SIG-M5 treated with dmso at 0.1 percent for 504 hours (cell line): ENCODE data around the gene ACTA1.
"Not testable (repeated sequence)": the region's sequence is repeated elsewhere in the genome, so short reads cannot be mapped to it uniquely, and the experiment has no call there.

Experiments
- DNase-seq: peaks from one replicate; lab custom pipeline; 2025; ENCODE audit not compliant: unreplicated experiment; lab: John Stamatoyannopoulos, UW

Gene ACTA1

DNA sequence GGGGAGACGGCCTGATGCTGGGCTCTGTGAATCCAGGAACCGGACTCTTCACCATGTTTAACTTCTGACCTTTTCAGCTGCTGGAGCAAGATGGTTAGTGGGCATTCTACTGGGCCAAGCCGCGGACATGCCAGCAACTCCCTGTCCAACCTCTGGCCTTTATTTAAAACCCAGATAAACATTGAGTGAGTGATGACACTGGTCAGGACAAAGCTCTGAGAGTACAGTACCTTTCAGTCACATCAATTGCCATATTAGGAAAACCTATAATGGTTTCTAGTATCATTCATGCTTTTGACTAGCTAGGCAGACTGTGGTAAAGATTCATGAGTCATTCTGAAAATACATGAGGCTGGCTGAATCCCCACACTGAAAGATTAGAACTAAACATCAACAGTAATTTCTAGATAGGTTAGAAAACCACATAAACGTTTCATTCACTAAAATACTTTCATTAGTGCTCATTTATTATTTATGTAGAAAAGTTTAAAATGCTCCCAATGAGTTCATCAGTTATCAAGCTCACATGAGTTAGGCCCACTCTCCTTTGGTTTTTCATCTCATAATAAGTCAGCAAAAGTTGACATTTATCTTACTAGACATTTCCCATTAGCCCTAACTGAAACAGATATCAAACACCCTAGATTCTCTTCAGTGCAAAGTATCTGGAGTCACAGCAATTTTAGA lies 7.1 kb upstream of the ACTA1 start:
- no peak for DNase-seq

DNA sequence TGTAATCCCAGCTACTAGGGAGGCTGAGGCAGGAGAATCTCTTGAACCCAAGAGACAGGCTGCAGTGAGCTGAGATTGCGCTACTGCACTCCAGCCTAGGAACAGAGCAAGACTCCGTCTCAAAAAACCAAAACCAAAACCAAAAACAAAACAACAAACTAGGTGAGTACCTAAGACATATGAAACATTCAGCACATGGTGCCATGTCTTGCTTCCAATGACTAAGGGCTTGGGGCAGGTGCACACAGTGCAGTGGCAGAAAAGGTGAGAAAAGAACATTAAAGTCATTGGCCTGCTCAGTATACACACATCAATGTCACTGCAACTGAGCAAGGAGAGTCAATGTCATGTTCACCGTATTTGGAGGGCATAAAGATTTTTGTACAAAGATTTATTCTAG lies 4.1 kb upstream of the ACTA1 start:
- DNase-seq = no peak

GRCh38 chr1:229437443-229437842 lies 3.5 kb upstream of the ACTA1 start:
- no peak for DNase-seq

GRCh38 chr1:229436201-229436600 lies 2.3 kb upstream of the ACTA1 start:
- no peak for DNase-seq

DNA sequence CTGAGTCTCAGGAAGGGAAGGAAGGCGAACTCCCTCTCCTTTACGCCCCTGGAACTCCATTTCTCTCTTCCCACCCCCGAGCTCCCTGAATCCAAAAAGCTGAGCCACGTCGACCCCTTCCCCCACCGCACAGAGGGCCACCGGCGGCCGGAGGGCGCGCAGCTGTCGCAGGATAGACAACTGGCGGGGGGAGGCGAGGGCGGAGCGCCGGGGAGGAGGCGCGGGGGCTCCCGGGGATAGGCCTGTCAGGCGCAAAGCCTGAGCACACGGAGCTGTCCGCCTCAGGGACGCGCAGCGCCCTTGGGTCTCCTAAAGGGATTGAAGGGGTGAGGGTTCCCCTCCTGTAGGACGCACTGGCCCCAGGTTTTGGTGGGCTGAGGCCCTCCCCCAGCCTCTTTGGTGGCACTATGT lies 752 bp upstream of the ACTA1 start:
- DNase-seq = no peak

DNA sequence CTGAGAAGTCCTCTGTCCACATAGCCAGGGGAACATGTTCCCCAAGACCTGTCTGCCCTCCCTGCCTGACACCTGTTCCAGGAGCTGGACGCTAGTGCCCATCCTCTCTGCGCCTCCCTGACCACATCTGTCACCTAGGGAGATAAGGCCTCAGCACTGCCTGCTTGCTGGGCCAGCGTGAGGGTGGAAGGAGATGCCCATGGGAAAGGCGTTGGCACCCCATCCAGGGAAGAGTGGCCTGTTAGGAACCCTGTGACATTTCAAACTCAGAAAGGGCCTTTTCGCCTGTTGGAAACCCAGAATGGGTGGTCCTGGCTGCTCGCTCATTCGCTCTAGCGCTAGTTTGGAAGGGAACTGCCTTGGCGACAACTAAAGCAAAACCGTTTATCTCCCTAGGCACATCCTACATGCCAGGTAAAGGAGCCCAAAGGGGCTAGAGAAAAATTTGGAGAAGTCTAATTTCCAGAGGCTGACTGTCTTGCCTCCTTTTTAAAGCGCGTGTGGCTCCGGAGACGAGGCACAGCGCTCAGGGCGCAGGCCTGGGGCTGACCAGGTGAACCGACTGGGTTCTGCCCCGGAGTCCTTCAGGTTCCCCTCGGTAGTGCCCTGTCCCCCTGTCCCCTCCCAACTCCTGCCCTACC lies 410 bp downstream of the ACTA1 start:
- no peak for DNase-seq

DNA sequence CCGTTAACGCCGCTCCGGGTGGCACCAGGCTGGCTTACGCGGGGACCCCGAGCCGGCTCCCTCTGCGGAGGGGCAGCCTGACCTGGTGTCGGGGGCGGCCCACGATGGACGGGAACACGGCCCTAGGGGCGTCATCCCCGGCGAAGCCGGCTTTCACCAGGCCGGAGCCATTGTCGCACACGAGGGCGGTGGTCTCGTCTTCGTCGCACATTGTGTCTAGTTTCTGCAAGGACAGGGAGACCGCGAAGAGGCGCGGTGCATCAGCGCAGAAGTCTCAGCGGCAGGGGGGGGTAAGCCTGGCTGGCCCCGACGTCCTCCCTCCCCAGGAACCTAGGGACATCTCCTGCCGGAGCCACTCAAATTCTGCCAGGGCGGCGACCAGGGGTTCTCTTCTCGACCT lies 989 bp downstream of the ACTA1 start:
- no peak for DNase-seq

- no peak for DNase-seq
These were observed 1.8 kb downstream of the ACTA1 start for GRCh38 chr1:229432116-229432461.

DNA sequence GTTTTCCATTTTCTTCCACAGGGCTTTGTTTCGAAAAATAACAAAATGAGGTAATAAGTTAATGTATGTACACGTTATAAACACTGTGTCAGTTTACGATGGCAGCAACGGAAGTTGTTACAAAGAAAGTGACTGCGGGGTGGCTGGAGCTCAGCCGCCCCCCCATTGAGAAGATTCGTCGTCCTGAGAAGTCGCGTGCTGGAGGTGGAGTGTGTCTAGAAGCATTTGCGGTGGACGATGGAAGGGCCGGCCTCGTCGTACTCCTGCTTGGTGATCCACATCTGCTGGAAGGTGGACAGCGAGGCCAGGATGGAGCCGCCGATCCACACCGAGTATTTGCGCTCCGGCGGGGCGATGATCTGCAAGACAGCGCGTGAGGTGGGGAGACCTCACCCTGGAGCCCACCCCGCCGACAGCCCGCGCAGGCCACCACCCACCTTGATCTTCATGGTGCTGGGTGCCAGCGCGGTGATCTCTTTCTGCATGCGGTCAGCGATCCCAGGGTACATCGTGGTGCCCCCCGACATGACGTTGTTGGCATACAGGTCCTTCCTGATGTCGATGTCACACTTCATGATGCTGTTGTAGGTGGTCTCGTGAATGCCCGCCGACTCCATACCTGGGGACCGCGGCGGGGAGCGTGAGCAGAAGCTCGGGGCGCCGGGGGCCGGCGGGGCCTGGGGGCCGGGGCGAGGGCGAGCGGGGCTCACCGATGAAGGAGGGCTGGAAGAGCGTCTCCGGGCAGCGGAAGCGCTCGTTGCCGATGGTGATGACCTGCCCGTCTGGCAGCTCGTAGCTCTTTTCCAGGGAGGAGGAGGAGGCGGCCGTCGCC lies 2.4 kb downstream of the ACTA1 start:
- no peak for DNase-seq

DNA sequence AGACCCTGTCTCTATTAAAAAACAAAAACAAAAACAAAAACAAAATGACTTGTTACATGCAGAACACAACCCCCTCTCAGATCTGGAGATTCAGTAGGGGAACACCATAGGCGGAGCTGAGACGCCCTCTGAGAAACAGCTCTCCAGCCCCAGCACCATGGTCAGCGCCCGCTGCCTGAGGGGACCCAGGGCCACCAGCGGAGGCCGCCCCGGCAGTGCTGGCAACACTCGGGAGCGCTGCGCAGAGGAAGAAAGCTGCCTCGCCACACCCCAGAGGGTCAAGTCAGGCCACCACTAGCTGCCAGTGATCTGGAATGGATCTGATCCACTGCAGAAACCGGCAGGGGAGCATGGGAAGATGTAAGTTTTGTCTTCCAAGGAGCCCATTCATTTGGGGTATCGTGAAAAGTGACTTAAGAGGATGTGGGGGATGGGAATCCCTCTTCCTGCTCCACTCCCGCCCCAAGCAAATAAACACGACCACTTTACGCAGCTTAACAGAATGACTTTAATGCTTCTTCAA lies 3.1 kb downstream of the ACTA1 start:
- peak; percentile 44 for DNase-seq

DNA sequence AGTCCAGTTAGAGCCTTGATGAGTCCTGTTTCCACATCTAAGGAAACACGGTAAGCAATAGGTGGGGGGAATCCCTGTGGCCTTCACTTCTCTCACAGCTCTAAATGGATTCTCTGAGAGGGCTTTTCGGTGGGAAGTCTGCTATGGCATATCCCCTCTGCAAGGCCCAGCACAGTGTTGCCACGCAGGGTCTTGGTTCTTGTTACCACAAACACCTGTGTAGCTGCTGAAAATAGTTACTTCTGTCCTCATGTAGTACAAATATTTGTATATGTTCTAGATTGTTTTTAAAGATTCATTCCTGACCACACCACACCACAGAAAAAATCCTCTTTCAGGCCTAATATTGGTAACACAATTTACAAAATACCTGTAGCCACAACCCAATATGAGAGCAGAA lies 5.6 kb downstream of the ACTA1 start:
- no peak for DNase-seq

DNA sequence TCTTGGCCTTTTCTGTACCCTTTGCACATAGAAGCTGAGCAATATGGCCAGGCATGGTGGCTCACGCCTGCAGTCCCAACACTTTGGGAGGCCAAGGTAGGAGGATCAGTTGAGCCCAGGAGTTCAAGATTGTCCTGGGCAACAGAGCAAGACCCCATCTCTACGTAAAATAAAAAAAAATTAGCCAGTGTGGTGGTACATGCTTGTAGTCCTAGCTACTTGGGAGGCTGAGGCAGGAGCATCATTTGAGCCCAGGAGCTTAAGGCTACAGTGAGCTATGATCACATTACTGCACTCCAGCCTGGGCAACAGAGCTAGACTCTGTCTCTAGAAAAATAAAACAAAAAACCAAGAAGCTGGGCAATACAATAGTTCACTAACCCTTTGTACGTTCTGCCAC lies 6.3 kb downstream of the ACTA1 start:
- DNase-seq = no peak

DNA sequence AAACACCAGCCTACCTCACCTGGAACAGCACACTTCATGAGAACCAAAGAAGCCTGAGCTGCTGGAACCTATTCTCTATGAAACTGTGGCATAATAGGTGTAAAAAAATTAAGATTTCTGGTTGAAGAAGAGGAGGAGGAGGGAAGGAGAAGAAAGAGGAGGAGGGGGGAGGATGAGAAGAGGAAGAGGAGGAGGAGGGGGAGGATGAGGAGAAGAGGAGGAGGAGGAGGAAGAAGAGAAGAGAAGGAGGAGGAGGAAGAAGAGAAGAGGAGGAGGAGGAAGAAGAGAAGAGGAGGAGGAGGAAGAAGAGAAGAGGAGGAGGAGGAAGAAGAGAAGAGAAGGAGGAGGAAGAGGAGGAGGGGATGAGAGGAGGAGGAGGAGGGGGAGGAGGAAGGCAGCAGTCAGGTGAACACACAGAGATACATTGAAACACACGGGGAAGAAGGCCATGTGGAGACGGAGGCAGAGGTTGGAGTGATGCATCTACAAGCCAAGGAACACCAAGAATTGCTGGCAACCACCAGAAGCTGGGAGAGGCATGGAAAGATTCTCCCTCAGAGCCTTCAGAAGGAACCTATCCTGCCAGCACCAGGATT lies 8.2 kb downstream of the ACTA1 start:
- DNase-seq = no peak

GRCh38 chr1:229420765-229421164 lies 13.1 kb downstream of the ACTA1 start:
- peak; percentile 17 for DNase-seq

- no peak for DNase-seq
These were observed 13.7 kb downstream of the ACTA1 start for GRCh38 chr1:229420224-229420623.

DNA sequence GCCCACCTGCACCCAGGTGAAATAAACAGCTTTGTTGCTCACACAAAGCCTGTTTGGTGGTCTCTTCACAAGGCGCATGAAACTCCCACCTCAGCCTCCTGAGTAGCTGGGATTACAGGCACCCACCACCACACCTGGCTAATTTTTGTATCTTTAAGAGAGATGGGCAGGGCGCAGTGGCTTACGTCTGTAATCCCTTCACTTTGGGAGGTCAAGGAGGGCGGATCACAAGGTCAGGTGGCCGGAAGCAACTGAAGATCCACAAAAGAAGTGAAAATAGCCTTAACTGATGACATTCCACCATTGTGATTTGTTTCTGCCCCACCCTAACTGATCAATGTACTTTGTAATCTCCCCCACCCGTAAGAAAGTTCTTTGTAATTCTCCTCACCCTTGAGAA lies 15.3 kb downstream of the ACTA1 start:
- DNase-seq = not testable (repeated sequence)

DNA sequence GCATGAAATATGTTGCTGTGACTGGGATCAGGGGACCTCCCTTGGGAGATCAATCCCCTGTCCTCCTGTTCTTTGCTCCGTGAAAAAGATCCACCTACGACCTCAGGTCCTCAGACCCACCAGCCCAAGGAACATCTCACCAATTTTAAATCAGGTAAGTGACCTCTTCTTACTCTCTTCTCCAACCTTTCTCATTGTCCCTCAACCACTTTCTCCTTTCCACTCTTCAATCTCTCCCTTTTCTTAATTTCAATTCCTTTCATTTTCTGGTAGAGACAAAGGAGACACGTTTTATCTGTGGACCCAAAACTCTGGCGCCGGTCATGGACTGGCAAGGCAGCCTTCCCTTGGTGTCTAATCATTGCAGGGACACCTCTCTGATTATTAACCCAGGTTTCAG lies 21.1 kb downstream of the ACTA1 start:
- DNase-seq = not testable (repeated sequence)

GRCh38 chr1:229412056-229412455 lies 21.8 kb downstream of the ACTA1 start:
- no peak for DNase-seq

DNA sequence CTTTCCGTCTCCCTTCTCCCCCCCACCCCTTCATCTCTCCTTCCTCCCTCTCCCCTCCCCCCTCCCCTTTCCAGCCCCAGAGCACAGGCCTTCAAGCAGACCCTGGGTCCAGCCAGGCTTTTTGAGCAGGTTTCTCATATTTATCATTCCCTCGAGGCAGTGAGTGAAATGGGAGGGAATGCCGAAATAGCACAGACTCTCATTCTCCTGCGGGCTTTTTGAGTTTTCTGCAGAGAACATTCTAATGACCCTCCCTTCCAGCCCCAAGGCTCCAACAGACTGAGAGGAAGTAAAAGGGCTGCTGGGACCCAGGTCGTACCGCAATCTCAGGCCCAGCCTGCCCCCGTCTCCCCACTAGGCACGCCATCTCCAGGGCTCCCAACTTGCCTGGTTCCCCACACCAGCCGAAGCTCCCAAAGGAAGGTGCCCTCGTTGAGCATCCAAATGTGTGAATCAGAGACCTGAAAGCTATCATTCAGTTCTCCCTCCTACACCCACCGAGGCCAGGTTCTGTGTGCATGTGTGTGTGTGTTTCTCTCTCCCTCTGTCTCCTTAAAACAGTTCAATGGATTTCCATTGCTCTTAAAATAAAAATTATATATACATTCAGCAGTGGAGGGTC lies 22.3 kb downstream of the ACTA1 start:
- peak; percentile 28 for DNase-seq

- peak; percentile 82 for DNase-seq
These were observed 23.0 kb downstream of the ACTA1 start for GRCh38 chr1:229410692-229411433.

GRCh38 chr1:229410370-229410691 lies 23.6 kb downstream of the ACTA1 start:
- peak; percentile 31 for DNase-seq
